Measurements from ENCODE around the gene HECTD2.
"Not testable (repeated sequence)": the region's sequence is repeated elsewhere in the genome, so short reads cannot be mapped to it uniquely, and the experiment has no call there.

HECTD2 gene

DNA sequence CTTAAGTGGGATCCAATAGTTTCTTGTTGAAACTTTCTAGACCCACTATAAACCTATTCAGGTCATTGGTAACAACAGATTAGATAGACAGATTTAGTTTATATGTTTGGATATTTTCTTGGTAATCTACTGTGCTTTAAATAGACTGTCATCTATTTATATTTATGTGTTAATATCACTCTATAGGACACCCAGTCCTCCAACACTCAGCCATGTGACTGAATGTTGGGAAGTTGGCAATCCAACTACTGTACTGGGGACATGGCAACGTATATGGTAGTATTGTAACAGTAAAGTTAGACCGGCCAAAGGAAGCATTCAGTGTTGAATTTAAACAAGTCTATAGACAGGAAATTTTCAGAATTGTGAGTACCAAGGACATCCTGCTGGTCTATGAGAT lies 42.6 kb upstream of the HECTD2 start:
- DNase-seq (ENCODE audit: low read depth), result no peak
- TF ChIP-seq POLR2A (IDR thresholded peaks at IDR 0.05; ENCODE audit: extremely low read depth, insufficient read length) (no peak), MYC (IDR thresholded peaks at IDR 0.05; ENCODE audit: low read depth, low read length) (no peak)
- TF ChIP-seq, protein P1, sequence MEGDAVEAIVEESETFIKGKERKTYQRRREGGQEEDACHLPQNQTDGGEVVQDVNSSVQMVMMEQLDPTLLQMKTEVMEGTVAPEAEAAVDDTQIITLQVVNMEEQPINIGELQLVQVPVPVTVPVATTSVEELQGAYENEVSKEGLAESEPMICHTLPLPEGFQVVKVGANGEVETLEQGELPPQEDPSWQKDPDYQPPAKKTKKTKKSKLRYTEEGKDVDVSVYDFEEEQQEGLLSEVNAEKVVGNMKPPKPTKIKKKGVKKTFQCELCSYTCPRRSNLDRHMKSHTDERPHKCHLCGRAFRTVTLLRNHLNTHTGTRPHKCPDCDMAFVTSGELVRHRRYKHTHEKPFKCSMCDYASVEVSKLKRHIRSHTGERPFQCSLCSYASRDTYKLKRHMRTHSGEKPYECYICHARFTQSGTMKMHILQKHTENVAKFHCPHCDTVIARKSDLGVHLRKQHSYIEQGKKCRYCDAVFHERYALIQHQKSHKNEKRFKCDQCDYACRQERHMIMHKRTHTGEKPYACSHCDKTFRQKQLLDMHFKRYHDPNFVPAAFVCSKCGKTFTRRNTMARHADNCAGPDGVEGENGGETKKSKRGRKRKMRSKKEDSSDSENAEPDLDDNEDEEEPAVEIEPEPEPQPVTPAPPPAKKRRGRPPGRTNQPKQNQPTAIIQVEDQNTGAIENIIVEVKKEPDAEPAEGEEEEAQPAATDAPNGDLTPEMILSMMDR (IDR thresholded peaks at IDR 0.05; ENCODE audit: low read depth, low read length), result no peak
- TF ChIP-seq, protein P2, sequence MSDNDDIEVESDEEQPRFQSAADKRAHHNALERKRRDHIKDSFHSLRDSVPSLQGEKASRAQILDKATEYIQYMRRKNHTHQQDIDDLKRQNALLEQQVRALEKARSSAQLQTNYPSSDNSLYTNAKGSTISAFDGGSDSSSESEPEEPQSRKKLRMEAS (IDR thresholded peaks at IDR 0.05; ENCODE audit: low read depth, low read length), result no peak
- H3K4me3 ChIP-seq (ENCODE audit: low read depth, low read length), result no peak overlapping the region

DNA sequence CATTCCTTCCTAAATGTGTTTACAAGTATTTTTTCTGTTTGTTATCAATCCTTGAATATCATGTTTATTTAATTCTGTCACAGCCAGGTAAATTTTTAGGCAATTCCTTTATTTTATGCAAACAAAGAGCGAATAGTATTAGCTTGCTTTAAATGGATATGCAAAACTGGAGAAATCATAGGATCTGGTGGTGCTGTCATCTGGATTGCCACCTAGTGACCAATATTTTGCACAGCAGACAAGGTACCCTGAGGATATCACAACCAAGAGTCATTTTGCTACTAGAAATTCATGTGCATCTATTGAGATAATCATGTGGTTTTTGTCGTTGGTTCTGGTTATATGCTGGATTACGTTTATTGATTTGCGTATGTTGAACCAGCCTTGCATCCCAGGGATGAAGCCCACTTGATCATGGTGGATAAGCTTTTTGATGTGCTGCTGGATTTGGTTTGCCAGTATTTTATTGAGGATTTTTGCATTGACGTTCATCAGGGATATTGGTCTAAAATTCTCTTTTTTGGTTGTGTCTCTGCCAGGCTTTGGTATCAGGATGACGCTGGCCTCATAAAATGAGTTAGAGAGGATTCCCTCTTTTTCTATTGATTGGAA lies 40.1 kb upstream of the HECTD2 start:
- DNase-seq (ENCODE audit: low read depth), result peak; percentile 17
- TF ChIP-seq, protein P1 (IDR thresholded peaks at IDR 0.05; ENCODE audit: low read depth, low read length), result peak; percentile 26
- not testable (repeated sequence) for H3K4me3 ChIP-seq (ENCODE audit: low read depth, low read length)

DNA sequence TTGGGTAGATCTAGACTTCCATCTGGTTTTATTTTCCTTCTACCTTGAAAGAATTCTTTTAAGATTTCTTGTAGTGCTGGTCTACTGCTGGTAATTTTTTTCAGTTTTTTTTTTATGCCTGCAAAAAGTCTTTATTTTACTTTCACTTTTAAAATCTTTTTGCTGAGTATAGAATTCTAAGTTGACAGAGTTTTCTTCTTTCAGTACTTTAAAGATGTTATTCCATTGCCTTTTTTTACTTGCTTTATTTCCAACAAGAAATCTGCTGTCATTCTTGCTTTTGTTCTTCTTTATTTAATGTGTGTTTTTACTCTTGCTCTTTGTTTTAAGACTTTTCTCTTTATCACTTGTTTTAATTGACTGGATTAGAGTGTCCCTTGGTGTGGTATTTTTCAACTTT lies 36.1 kb upstream of the HECTD2 start:
- DNase-seq (ENCODE audit: low read depth), result no peak
- TF ChIP-seq, protein P2 (IDR thresholded peaks at IDR 0.05; ENCODE audit: low read depth, low read length), result no peak
- TF ChIP-seq POLR2A (IDR thresholded peaks at IDR 0.05; ENCODE audit: extremely low read depth, insufficient read length) (no peak), MYC (IDR thresholded peaks at IDR 0.05; ENCODE audit: low read depth, low read length) (no peak)
- TF ChIP-seq, protein P1 (IDR thresholded peaks at IDR 0.05; ENCODE audit: low read depth, low read length), result no peak
- no peak overlapping the region for H3K4me3 ChIP-seq (ENCODE audit: low read depth, low read length)

DNA sequence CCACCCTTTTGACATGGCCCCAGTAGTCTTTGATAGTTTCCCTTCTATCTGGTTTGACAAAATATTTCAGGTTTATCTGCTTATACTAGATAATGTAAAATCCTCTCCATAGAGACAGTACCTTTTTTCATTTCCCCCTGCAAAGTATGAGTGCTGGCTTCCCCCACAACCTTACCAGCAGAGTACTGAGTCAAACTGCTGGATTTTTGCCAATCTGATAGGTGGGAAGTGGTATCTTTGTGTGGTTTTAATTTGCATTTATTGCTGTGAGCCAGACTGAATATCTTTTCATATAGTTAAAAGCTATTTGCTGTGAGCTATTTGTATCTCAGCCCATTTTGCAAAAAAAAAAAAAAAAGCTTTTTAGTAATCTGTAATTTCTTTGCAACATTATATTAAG lies 32.1 kb upstream of the HECTD2 start:
- no peak for DNase-seq (ENCODE audit: low read depth)
- H3K4me3 ChIP-seq (ENCODE audit: low read depth, low read length), result no peak overlapping the region
- TF ChIP-seq POLR2A (IDR thresholded peaks at IDR 0.05; ENCODE audit: extremely low read depth, insufficient read length) (no peak), MYC (IDR thresholded peaks at IDR 0.05; ENCODE audit: low read depth, low read length) (no peak)
- TF ChIP-seq, protein P2 (IDR thresholded peaks at IDR 0.05; ENCODE audit: low read depth, low read length), result no peak
- TF ChIP-seq, protein P1 (IDR thresholded peaks at IDR 0.05; ENCODE audit: low read depth, low read length), result no peak

DNA sequence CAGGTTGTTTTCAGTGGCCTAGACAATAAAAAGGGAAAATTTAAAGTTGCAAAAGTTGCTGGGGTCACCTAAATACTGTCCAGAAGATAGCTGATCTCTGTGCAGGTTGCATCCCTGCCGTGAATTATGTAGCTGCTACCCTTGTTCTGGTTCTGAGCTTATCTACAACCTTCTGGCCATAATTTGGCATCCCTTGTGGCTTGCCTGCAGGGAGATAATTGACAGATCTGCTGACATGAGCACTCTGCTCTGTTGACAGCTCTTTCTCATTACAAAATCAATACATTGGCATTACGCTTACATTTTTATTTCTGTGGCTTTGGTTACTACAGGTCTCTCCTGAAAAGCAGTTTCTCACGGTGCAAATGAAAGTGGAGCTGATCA lies 29.3 kb upstream of the HECTD2 start:
- DNase-seq (ENCODE audit: low read depth), result no peak
- no peak for TF ChIP-seq MYC (IDR thresholded peaks at IDR 0.05; ENCODE audit: low read depth, low read length)
- TF ChIP-seq, protein P1 (IDR thresholded peaks at IDR 0.05; ENCODE audit: low read depth, low read length), result no peak
- TF ChIP-seq POLR2A (IDR thresholded peaks at IDR 0.05; ENCODE audit: extremely low read depth, insufficient read length), result no peak
- TF ChIP-seq, protein P2 (IDR thresholded peaks at IDR 0.05; ENCODE audit: low read depth, low read length), result no peak
- H3K4me3 ChIP-seq (ENCODE audit: low read depth, low read length), result no peak overlapping the region
